Measurements from ENCODE around the gene WASF2.

The WASF2 gene

DNA sequence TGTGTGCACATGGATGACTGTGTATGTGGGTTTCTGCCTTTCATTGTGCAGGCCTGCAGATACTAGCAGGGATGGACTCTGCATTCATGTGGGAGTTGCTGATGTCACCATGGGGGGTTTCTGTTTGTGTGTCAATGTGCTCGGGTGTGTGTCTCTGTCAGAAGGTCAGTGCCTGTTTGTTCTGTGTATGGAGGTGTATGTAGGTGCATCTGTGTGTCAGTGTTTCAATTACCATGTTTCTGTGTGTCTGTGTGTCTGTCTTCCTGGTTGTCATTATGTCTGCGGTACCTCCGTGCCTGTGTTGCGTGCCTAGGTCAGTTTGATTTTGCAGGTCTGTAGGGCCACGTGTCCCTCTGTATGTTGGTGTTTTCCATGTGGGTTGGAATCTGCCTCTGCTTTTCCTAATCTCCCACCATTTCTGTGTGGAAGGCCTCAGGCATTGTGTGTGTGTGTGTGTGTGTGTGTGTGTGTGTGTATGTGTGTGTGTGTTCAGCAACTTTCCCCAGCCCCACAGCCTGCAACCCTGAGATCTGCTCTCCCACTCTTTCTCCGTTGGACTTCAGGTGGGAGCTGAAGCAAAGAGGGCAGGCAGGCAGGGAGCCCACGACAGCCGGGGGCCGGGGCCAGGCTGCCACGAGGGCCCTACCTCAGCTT lies 36.7 kb upstream of the WASF2 start:
- H3K36me3 Mint-ChIP-seq (ENCODE audit: low read depth): peaks cover 9% of the 10 kb centered on the region
- peak; percentile 46 for DNase-seq
- H3K4me1 Mint-ChIP-seq (ENCODE audit: low read depth): peaks cover 59% of the 10 kb centered on the region
- H3K27me3 Mint-ChIP-seq: no peaks in the 10 kb centered on the region
- H3K9me3 Mint-ChIP-seq: no peaks in the 10 kb centered on the region
- H3K27ac Mint-ChIP-seq: peak overlapping the region; percentile 86
- H3K4me3 Mint-ChIP-seq: peak overlapping the region; percentile 65

DNA sequence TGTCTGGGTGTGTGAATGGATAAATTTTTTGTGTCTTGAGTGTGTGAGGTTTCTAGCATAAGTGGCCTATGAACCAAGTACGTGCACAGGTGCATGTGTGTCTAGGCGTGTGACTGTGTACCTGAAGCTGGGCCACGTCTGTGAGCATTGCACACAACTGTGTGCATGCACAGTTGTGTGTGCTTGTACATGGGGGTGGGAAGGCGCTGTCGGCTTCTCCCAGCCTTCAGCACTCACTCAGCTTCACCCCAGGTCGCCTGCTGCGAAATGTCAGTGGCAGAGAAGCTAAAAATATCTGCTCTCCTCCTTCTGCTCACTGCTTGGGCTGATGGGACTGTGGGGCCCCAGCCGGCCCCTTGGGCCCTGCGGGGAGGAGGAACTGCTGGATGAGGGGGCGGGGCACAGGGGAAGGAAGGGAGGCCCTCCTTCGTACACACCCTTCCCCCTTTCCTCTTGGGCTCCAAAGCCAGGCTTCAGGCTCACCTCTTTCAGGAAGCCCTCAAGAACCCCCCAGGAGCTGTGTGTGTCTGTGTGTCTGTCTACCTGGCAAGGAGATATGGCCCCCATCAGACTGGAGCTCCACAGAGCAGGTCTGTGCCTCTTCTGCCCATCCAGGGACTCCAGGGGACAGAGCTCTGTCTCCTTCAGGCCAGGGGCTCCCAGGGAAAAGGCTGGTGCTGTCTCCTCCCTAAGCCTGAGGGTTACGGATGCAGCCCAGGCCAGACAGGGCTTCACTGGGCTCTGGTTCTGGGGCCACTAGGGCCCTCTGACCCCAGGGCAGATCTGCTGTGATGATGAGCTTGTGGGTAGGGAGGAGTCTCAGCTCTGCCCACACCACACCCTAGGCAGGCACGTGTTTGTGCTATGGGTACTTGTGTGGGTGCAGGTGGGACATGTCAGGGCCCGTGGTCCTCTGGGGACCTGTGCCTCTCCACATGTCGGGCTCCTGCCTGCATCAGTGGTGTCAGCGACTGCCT lies 35.6 kb upstream of the WASF2 start:
- Mint-ChIP-seq H3K27ac (peak overlapping the region; percentile 86), H3K4me1 (ENCODE audit: low read depth) (peaks cover 68% of the 10 kb centered on the region), H3K36me3 (ENCODE audit: low read depth) (peaks cover 9% of the 10 kb centered on the region), H3K9me3 (no peaks in the 10 kb centered on the region), H3K27me3 (no peaks in the 10 kb centered on the region), H3K4me3 (peak overlapping the region; percentile 65)
- peak; percentile 74 for DNase-seq

DNA sequence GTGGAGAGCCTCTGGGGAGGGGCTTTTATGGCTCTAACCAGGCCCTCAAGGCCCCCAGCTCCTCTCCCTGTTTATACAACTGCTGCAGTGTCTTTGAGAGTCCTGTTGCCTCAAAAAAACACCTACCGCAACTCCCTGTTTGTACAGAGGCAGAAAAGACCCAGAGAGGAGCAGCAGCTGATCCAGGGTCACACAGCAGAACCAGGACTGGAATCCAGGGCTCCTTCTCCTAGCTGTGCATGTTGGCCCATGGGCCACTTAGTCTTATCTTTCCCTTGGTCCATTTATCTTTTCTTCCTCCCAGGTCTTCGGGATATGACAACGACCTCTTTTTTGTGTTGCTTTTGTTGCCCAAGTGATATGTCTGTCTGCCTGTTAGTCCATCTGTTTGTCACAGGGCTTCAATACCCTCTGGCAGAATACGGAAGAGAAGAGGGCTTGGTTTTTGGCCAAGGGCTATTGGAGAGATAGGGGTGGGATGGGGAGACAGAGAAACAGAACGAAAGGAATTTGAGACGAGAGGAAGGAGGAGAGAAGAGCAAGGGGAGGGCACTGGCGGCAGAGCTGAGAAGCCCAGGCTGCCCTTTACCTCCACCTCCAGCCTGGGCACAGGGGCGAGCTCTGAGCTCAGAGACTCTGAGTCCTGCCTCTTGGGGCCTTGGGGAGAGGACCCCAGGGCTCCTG lies 33.5 kb upstream of the WASF2 start:
- Mint-ChIP-seq H3K27me3 (no peaks in the 10 kb centered on the region), H3K36me3 (ENCODE audit: low read depth) (peaks cover 9% of the 10 kb centered on the region), H3K4me3 (peak overlapping the region; percentile 88), H3K27ac (peak overlapping the region; percentile 92), H3K4me1 (ENCODE audit: low read depth) (peaks cover 77% of the 10 kb centered on the region), H3K9me3 (no peaks in the 10 kb centered on the region)
- DNase-seq: peak; percentile 42

DNA sequence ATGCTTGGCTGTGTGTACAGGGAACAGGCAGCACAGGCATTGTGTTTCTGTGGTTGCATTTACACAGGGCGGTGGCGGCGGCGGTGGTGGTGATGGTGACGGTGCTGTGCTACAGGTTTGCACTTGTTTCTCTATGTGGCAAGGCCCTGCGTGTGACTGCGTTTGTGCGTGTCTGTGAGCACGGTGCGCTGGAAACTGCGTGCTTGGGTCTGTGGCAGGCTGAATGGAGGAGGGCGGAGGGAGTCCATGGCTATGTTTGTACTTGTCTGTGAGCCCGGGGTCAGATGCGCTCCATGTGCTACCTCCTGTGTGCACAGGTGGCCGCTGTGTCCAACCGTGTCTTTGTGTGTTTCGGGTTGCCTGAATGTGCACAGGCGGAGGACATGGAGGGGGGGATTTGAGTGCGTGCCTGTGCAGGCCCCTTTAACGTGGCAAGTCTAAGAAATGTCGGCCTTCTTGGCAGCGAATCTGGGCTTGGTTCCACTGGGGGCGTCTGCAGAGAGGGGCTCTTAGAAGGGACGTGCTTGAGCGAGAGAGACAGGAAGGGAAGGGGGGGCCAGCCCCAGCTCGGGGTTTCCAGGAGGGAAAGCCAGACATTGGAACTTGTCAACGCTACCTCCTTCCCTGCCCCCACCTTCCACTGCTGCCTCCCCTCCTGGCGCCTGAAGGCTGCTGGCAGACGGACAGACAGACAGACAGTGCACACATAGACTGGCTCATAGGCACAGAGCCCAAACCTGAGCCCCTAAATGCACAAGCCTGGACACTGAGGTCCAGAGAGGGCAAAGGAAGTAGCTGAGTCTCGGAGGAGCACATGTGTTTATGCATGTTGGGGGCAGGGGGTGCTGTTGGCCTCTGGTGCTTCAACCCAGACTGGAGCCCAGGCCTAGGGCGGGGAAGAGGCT lies 32.7 kb upstream of the WASF2 start:
- H3K36me3 Mint-ChIP-seq (ENCODE audit: low read depth): peaks cover 9% of the 10 kb centered on the region
- H3K9me3 Mint-ChIP-seq: no peaks in the 10 kb centered on the region
- H3K27me3 Mint-ChIP-seq: no peaks in the 10 kb centered on the region
- H3K27ac Mint-ChIP-seq: peak overlapping the region; percentile 92
- peaks cover 81% of the 10 kb centered on the region for H3K4me1 Mint-ChIP-seq (ENCODE audit: low read depth)
- peak; percentile 81 for DNase-seq
- H3K4me3 Mint-ChIP-seq: peak overlapping the region; percentile 88

DNA sequence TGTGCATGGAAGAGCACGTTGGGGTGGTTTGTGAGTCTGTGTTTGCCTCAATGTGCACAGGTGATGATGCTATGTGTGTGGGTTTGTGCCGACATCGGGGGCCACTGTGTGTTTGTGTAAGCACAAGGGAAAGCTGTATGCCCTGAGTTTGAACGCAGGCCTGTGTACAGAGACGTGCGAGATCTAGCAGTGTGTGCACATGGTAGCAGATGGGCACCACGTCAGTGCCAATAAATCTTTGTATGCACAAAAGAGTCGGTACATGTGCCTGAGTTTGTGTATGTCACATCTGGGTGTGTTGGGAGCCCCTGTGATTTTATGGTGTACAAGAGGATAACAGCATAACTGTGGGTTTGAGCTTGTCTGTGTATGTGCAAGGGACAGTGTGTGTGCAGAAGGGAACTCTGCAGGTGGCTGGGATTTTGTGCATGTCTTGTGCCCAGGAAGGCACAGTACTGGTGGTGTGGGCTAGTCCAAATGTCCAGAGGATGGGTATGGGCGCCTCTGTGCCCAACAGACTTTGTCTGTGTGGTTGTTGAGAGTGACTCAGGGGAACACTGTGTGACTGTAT lies 32.0 kb upstream of the WASF2 start:
- Mint-ChIP-seq H3K9me3 (no peaks in the 10 kb centered on the region), H3K4me3 (peak overlapping the region; percentile 88), H3K27me3 (no peaks in the 10 kb centered on the region), H3K27ac (peak overlapping the region; percentile 92), H3K36me3 (ENCODE audit: low read depth) (peaks cover 9% of the 10 kb centered on the region), H3K4me1 (ENCODE audit: low read depth) (peaks cover 79% of the 10 kb centered on the region)
- peak; percentile 65 for DNase-seq

DNA sequence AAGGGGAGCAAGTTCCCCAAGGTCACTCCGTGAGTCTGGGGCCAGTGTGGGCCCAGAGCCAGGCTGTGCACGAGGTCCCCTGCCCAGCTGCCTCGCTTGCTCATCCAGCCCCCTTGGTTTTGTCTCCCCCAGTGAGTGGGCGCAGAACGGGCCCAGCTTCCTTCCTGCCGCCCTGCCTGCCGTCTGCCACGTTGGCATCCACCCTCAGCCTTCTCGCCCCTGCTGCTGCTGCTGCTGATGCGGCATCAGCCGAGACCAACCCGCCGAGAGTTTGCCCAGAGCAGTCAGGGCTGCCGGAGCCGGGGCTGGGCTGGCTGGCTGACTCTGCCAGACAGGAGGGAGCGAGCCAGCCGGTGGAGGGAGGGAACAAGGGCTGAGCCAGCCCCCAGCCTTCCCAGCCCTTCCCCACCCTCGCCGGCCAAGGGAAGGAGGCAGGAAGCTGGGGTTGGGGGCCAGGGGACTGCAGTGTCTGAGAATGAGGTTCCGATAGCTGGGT lies 31.4 kb upstream of the WASF2 start:
- Mint-ChIP-seq H3K27ac (peak overlapping the region; percentile 92), H3K27me3 (no peaks in the 10 kb centered on the region), H3K4me3 (peak overlapping the region; percentile 88), H3K36me3 (ENCODE audit: low read depth) (peaks cover 7% of the 10 kb centered on the region), H3K9me3 (no peaks in the 10 kb centered on the region), H3K4me1 (ENCODE audit: low read depth) (peaks cover 73% of the 10 kb centered on the region)
- DNase-seq: peak; percentile 78

DNA sequence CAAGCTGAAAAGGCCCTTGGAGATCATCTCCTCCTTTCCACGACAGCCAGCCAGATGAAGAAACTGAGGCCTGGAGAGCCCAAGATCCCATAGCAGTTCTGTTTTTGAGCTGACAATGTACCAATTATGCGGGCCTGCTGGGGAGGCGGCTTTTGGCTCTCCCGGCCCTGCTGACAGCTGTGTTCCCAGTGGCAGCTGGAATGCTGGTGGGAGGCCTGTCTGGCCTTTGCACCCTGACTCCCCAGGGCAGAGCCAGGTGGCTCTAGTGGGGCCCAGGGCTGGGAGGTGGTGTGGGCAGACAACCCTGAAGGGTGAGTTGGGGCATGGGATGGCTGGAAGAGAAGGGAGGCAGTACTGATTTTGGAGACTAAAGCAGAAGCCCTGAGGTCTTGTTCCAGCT lies 30.7 kb upstream of the WASF2 start:
- Mint-ChIP-seq H3K4me1 (ENCODE audit: low read depth) (peaks cover 66% of the 10 kb centered on the region), H3K27me3 (no peaks in the 10 kb centered on the region), H3K27ac (peak overlapping the region; percentile 92), H3K4me3 (peak overlapping the region; percentile 88), H3K36me3 (ENCODE audit: low read depth) (peaks cover 7% of the 10 kb centered on the region), H3K9me3 (no peaks in the 10 kb centered on the region)
- DNase-seq: peak; percentile 41

DNA sequence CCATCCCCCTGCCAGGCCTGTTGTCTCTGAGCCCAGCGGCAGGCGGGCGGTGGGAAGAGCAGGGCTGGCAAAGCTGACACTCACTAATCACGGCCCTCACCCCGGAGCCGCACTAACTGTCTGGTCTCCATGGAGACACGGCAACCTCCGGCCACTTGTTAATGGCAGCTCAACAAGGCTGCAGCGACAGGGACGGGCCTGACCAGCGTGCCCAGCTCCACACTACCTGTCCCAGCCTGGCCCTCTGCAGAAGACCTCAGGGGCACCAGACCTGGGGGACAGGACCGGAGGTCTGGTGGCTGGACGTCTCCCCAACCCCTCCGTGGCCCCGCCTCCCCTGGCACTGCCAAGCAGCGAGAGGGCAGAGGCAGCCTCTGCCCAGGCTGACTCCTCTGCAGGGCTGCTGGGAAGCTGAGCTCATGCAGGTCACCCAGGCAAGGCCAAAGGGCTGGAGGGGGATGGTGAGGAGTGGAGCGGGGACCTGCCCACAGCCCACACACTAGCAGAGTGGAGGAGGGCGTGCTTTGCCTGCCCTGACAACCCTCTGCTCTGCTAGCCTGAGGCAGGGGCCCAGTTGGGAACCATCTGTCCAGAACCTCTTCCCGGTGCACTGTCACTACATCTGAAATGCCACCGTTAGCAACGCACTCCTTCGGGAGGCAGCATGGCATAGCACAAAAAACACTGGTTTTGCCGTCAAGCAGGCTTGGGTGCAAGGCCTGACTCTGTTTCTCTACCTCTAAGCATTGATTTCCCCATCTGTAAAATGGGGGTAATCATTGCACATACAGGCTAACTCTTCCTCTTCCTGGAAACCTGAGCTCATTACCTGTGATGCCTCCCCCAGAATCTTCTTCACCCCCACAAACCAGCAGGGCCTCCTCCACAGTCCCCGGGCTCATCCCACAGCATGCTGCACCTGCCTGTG lies 29.6 kb upstream of the WASF2 start:
- Mint-ChIP-seq H3K27me3 (no peaks in the 10 kb centered on the region), H3K4me1 (ENCODE audit: low read depth) (peaks cover 58% of the 10 kb centered on the region), H3K27ac (no peak overlapping the region), H3K36me3 (ENCODE audit: low read depth) (peaks cover 7% of the 10 kb centered on the region), H3K4me3 (no peak overlapping the region), H3K9me3 (no peaks in the 10 kb centered on the region)
- no peak for DNase-seq

DNA sequence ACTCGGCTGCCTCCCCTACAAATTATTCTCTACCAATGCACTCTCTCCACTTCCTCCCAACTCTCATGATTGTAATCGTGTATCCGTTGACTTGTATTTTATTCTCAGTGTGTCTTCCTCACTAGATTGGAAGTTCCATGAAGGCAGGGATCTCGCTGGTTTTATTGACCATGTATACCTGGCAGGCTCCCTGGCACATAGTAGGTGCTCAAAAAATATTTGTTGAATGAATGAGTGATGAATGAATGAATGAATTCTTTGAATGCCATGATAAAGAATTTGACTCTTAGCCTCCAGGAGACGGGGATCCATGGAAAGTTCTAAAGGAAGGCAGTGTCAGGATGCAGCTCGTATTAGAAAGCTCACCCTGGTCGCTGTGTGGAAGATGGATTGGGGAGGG lies 28.8 kb upstream of the WASF2 start:
- peaks cover 50% of the 10 kb centered on the region for H3K4me1 Mint-ChIP-seq (ENCODE audit: low read depth)
- H3K9me3 Mint-ChIP-seq: no peaks in the 10 kb centered on the region
- DNase-seq: no peak
- H3K27me3 Mint-ChIP-seq: no peaks in the 10 kb centered on the region
- H3K36me3 Mint-ChIP-seq (ENCODE audit: low read depth): peaks cover 7% of the 10 kb centered on the region
- H3K4me3 Mint-ChIP-seq: no peak overlapping the region
- no peak overlapping the region for H3K27ac Mint-ChIP-seq

DNA sequence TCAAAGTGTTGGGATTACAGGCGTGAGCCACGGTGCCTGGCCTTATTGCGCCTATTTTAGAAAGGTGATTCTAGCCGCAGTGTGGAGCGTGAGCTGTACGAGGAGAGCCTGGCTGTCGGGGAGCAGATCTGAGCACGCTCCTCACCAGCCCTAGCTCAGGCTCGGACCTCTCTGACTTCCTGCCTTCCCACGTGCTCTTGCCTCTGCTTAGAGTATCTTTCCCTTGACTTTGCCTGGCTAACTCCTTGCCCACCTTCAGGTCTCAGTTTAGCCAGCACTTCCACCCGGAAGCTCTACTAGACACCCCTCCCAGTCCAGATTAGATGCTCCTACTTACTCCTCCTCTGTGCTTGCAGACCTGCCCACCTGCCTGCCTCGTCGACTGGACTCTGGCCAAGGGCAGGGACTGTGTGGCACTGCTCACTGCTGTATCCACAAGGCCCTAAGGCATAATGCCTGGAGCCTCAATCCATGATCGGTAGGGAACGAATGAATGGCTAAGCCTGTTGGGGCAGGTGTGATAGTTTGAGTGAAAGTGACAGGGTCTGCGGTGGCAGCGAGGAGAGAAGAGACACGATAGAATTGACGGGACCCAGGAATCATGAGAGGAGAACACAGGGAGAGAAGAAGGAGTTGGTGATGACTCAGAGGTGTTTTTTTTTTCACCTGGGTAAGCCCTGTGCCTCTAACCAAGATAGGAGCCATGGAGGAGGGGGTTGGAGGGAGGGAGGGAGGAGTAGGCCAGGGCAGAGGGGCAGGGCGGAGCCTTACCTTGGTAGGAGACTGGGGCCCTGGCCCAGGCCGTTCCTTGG lies 28.1 kb upstream of the WASF2 start:
- peaks cover 7% of the 10 kb centered on the region for H3K36me3 Mint-ChIP-seq (ENCODE audit: low read depth)
- no peak overlapping the region for H3K4me3 Mint-ChIP-seq
- DNase-seq: peak; percentile 33
- H3K27ac Mint-ChIP-seq: peak overlapping the region; percentile 16
- no peaks in the 10 kb centered on the region for H3K27me3 Mint-ChIP-seq
- no peaks in the 10 kb centered on the region for H3K9me3 Mint-ChIP-seq
- H3K4me1 Mint-ChIP-seq (ENCODE audit: low read depth): peaks cover 44% of the 10 kb centered on the region

DNA sequence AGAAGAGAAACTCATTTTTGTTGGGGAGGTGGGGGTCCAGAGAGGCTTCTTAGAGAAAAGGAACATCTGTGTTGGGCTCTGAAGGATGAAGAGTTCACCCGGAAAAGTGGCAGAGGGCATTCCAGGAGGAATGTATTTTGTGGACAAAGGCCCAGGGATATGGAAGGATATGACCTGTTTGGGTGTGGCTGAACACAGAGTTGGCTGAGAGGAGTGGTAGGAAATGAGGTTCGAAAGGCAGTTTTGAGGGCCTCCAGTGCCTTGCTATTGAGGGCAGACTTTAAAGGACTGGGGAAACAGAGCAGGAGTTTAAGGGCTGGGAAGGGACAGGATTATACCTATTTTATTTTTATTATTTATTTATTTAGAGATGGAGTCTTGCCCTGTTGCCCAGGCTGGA lies 27.3 kb upstream of the WASF2 start:
- Mint-ChIP-seq H3K36me3 (ENCODE audit: low read depth) (no peaks in the 10 kb centered on the region), H3K4me1 (ENCODE audit: low read depth) (peaks cover 37% of the 10 kb centered on the region), H3K4me3 (no peak overlapping the region), H3K27me3 (no peaks in the 10 kb centered on the region), H3K9me3 (no peaks in the 10 kb centered on the region), H3K27ac (no peak overlapping the region)
- no peak for DNase-seq

DNA sequence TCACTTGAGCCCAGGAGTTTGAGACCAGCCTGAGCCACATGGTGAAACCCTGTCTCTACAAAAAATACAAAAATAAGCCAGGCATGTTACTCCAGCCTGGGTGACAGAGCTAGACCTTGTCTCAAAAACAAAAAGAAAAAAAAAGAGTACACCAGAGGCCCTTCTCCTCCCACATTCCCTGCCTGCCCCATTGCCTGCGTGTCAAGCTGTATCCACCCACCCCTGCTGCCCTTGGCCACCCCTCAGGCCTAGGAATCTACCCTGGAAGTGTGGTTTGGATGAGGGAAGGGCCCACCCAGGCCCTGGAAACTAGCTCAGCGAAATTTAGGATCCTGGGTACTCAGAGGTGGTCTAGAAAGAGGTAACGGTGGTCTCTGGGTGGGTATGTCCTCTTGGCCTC lies 25.7 kb upstream of the WASF2 start:
- Mint-ChIP-seq H3K27ac (no peak overlapping the region), H3K27me3 (no peaks in the 10 kb centered on the region), H3K9me3 (no peaks in the 10 kb centered on the region), H3K4me1 (ENCODE audit: low read depth) (peaks cover 22% of the 10 kb centered on the region), H3K36me3 (ENCODE audit: low read depth) (no peaks in the 10 kb centered on the region), H3K4me3 (no peak overlapping the region)
- DNase-seq: no peak
